GM21526 (cell line): ENCODE results near the gene TMEM259.
A peak's percentile ranks its signal among the peaks of the same experiment; 100 is the strongest.

ENCODE experiments used
- ATAC-seq: cut with Tn5 transposase; IDR thresholded peaks from one replicate; pipeline ENCODE4 v1.9.1; 2021; ENCODE audit warnings: moderate library complexity; ENCODE audit not compliant: unreplicated experiment, low FRiP score

TMEM259 gene

GRCh38 chr19:1020868-1021425 is at the start of gene TMEM259:
Gene TMEM259 (minus strand): TSS chr19:1021123. CDS start chr19:1020996, 127 bp downstream.
- ATAC-seq = peak; percentile 58

- ATAC-seq = no peak
Observed at GRCh38 chr19:1070576-1070930, 49.6 kb upstream of the TMEM259 start.

DNA sequence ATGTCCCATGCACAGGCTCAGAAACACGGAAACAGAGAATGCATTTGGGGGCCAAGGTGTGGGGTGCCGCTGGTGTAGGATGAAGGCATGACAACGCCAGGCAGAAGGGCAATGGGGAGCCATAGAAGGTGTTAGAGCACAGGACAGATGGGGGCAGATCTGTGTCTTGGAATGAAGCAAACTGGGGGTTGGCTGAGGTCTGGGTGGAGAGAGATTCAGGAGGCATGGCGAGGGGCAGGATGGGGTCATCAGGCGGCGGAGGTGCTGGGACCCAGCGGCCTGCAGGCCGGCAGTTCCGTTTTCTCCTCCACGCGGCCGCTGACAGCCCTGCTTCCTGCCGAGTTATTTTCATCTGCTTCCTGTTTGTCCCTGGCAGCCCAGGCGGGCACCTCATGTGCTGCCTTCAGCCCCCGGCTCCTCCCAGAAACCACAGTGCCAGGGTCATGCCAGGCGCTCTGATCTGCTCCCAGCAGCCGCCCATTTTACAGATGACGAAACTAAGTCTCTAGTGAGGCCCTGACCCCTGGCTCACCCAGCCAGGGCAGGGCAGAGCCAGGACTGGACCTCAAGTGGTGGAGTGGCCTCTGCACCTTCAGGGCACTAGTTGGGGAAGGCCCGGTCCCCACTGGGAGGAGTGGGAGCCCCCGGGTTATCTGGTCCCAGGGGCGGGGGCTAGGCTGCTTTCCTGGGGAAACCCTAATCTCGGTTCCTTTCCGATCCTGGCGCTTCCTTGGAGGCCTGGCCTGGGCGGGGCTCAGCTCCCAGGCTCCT is 48.3 kb upstream of the TMEM259 start:
- no peak for ATAC-seq

- no peak for ATAC-seq
Observed at GRCh38 chr19:1068009-1069001, 47.4 kb upstream of the TMEM259 start.

DNA sequence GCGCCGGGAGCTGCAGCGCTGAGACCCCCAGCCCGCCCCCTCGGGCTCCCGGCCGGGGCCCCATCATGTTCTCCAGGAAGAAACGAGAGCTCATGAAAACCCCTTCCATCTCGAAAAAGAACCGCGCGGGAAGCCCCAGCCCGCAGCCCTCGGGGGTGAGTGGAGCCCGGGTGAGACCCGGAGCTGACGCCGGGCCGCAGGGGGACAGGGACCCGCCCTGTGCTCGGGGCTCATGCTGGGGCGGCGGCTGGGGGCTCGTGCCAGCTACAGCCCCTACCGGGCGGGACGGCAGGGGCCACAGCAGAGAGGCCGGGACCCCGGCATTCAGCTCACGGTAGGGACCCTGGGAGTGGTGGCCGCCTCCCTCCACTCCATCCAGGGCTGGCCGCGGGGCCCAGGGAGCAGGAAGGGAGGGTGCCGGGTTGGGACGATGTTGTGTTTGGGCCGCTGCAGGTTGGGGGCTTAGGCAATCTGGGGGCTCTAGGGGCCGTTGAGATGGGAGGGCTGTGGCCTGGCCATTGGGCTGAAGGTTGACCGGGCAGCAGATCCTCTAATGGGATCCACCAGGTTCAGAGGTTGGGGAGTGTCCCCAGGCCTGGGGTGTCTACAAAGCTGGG is 46.5 kb upstream of the TMEM259 start:
- ATAC-seq = no peak

DNA sequence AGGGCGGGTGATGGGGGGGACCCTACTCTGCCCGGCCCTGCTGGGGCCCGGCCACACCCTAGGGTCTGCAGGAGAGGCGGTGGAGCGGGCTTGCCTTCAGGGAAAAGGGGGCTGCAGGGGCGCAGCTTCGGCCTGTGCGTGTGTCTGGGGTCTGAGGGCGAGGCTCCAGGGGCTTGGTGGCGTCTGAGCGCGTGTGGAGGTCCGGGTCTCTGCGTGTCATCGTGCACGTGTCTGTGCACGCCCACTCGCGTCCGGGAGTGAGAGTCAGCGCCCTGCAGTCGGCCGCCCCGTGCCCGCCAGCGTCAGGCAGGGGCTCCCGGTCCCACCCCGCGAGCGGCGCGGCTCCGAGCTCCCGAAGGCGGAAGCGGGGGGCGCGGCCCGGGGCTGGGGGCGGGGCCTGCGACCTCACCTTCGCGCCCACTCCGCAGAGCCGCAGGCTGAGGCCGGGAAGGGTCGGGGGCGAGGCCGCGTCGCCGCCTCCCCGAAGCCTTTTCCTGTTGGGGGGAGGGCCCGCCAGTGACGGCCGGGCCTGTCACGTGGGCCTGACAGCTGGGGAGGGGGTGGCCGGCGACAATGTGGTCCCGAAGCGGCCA is 45.9 kb upstream of the TMEM259 start, which contains the start of gene ARHGAP45:
Gene ARHGAP45, plus strand, starts transcription at position 420 of the 593 bp plus-strand sequence. CDS start 239 bp downstream, outside the sequence.
- no peak for ATAC-seq

DNA sequence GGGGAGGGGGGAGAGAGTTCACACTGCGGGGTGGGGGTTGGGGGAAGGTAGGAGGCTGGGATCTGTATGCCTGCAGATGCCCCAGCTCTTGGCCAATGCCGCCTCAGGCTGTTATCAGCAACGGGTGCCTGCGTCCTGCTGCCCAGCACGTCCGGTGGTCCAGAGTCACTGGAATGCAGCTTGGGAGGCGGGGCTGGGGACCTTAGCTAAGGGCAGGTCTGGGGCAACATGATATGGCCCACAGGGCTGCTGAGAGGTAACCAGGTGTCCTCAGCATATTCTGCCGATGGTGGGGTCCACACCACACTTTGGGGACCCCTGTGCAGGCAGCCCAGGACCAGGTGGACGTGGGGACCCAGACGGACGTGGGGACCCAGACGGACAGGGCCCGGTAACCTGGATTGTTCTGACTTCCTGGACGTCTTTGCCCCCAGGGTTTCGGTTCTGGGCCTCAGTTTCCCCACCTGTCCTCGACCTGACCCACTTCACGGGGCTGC is 45.4 kb upstream of the TMEM259 start:
- ATAC-seq = no peak

DNA sequence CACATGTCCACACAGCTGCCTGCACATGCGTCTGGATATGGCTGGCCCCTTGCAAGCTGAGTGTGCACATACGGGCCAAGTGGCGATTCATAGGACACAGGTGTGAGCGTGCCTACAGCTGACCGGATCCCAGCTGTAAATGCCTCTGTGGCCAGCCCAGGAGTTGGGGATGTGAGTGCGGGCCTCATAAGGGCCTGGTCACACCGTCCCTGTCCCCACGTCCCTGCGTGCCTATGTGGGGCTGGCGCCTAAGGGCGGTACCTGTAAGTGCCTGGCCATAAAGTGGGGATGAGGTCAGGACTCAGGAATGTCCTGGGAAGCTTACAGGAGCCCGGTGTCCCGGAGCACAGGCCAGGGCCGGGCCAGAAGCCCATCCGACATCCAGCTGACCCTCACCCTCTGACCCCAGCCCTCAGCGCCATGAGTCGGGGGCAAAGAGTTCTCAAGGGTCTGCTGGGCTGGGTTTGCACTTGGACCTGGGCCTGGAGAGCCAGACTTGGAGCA is 44.7 kb upstream of the TMEM259 start:
- no peak for ATAC-seq

GRCh38 chr19:1064661-1065605 is 44.0 kb upstream of the TMEM259 start:
- no peak for ATAC-seq

- ATAC-seq = no peak
Observed at GRCh38 chr19:1063909-1064660, 43.2 kb upstream of the TMEM259 start.

DNA sequence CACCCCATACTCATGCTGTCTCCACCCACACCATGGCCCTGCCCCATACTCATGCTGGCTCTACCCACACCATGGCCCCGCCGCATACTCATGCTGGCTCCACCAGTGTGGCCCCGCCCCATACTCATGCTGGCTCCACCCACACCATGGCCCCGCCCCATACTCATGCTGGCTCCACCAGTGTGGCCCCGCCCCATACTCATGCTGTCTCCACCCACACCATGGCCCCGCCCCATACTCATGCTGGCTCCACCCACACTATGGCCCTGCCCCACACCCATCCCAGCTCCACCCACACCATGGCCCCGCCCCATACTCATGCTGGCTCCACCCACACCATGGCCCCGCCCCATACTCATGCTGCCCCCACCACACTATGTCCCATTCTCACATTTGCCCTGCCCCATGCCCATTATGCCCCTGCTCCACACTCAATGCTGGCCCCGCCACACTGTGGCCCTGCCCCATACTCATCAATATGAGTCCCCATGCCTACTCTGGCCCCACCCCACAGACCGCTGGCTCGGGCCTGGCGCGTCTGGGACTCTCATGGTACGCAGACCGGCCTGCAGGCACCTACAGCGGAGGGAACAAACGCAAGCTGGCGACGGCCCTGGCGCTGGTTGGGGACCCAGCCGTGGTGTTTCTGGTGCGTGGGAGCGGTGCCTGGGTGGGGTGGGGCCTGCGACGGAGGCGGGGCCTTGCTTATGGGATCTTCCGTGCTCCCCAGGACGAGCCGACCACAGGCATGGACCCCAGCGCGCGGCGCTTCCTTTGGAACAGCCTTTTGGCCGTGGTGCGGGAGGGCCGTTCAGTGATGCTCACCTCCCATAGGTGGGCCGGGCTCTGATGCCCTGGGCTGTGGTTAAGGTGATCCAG is 42.3 kb upstream of the TMEM259 start:
- ATAC-seq = no peak

GRCh38 chr19:1062387-1063029 is 41.6 kb upstream of the TMEM259 start:
- ATAC-seq = no peak

DNA sequence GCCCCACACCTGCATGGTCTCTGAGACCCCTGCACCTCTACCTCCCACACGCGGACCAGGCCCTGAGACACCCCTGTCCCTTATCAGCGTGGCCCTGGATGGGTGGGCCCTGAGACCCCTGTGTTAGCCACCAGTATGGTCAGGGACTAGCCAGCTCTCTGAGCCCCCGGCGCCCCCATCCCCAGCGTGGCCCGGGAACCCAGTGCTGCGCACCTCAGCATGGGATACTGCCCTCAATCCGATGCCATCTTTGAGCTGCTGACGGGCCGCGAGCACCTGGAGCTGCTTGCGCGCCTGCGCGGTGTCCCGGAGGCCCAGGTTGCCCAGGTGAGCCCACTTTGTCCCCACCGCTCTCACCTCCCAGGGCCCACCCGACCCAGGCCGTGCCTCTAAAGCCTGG is 41.1 kb upstream of the TMEM259 start:
- no peak for ATAC-seq

DNA sequence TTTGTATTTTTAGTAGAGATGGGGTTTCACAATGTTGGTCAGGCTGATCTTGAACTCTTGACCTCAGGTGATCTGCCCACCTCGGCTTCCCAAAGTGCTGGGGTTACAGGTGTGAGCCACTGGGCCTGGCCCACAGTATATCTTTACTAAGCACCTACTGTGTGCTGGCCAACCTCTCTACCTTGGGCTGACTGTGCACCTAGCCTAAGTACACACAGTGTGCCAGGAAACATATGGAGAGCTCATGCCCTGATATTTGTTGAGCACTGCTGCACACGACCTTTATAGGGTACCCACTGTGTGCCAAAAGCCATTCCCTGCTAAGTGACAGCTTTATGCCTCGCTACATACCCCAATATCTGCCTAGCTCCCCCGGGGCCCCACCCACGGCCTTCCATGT is 39.8 kb upstream of the TMEM259 start:
- ATAC-seq = no peak

DNA sequence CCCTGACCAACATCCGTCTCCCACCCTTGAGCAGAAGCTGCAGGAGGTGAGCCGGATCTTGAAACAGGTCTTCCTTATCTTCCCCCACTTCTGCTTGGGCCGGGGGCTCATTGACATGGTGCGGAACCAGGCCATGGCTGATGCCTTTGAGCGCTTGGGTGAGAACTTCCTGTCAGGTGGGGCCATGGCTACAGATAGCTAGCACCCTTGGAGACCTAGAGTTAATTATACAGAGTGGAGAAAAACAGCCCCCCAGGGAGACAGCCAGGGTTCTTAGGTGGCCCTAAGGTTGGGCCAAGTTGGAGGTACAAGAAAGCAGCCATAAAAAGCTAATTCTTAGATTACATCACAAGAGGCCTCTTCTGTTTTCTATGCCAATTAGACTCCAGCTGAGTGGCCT is 37.2 kb upstream of the TMEM259 start:
- ATAC-seq = no peak

GRCh38 chr19:1057176-1057855 is 36.4 kb upstream of the TMEM259 start:
- no peak for ATAC-seq
